HG02798 (cell line): ENCODE data around the gene ADI1.

Experiments
- ATAC-seq: cut with Tn5 transposase; IDR thresholded peaks from one replicate; pipeline ENCODE4 v1.9.1; 2021; ENCODE audit warnings: mild to moderate bottlenecking; ENCODE audit not compliant: unreplicated experiment, poor library complexity

The ADI1 gene

DNA sequence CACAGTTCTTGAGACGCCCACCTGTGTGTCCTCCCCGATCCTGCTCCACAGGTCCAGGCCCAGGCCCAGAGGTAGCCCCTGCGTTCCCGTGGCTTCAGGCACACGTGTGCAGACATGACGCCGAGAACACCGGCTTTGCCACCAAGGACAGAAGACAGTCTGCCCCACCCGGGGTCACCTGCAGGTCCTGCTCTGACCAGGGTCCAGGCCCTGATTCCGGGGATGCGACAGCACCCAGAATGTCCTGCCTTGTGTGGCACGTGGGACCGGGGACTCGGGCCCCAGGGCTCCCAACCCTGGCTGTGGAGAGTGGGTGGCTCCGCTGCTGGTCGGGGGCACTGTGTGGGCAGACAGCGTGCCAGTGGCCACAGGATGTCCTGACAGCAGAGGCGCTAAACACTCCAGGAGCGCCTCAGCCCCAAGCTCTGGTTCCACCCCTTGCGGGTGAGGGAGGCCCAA lies 36.9 kb downstream of the ADI1 start:
- ATAC-seq = no peak

DNA sequence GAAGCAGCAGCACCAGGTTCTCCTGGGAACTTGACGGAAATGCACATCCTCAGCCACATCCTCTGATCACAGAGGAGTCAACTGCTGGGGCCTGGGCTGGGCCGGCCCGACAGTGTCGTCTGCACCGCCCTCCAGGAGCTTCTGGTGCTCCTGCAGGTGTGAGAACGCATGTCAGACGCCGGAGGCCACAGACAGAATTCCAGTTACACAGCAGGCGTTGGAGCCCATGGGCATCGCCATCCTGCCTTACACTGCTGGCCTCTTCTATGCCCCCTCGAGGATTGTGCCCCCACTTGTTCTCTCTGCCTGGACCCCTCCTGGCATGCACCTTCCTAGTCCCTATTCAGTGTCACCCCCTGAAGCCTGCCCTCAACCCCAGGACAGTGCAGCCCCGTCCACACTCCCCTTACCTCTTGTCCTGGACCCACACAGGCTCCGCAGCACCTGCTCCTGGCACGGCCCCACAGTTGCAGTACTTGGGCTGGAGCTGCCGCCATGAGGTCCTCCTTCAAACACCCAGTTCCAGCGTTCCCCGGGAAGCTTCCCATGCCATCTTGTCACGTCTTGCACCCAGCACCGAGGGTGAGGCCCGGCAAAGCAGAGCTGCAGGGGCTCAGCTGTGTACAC lies 37.5 kb downstream of the ADI1 start:
- ATAC-seq = no peak

DNA sequence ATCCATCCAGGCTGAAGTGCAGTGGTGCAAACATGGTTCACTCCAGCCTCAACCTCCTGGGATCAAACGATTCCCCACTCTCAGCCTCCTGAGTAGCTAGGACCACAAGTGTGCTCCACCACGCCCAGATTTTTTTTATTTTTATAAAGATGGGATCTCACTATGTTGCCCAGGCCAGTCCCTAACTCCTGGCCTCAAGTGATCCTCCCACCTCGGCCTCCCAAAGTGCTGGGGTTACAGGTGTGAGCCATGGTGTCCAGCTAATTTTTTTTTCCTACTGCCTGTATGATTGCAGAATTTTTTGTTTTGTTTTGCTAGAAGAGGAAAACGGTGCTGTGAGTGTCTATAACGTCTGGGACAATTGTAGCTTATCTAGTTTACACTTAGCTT lies 38.3 kb downstream of the ADI1 start:
- no peak for ATAC-seq

DNA sequence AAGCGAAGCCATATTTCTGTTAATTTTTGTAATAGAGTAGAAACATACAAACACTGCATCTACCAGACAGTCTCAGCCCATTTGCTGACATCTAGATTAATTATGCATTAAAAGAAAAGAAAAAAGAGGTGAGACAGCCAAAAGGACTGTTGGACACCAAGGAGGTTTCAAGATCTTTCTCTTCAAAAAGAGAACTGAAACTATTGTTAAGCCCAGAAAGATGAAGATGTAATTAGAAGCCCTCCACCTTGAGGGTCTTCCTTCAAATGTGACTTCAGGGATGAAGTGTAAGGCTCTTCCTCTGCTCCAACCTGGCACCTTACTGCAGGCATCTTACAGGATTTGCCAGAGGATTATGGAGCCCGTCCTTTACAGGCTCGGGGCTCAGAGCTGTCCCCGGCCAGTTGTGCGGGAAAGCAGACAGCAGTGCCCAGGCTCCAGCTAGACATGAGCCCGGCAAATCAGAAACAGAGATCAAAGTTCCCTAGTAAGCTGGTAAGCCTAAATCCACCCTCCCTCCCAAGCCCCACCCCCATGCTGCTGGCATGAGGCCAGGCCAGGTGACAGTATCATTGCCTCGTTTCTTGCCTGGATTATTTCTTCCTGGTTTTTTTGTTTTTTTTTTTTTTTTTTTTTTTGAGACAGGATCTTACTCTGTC lies 38.9 kb downstream of the ADI1 start:
- ATAC-seq = no peak

DNA sequence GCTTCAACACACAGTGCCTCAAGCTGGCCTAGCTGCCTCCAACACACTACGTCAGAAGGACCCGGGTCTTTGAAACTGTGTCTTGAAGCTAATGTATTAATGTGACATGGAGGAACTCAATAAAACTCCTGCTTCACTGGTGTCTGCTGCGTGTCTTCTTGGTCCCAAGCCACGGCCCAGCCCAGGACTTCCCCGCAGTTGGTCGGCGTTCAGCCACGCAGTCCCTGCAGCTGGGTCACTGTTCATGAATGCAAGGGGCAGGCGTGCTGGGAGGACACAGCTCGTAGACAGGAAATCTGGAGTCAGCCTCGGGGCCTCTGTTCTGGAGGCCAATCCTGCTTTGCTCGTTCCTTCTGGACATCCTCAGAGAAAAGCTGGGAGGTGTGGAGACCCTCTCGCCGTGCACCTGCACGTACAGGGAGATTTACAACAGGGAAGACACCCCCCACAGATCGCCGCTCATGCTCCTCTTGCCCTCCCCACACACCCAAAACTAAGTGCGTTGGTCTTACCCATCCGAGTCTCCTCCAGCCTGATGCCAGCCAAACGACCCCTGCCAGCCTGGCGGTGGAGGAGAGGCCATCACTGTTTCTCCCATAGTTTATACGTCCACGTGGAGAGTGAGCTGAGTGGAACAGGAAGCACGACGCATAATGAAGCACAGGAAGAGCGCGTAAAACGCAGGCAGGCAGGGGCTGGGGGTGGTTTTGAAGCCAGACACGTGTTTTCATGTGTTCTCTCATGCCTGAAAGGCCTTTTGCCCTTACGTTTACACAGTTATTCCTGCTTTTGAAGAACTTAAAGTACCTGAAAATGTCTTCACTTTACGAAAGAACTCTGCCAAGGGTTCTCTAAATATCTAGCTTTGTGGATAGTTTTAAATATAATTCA lies 39.7 kb downstream of the ADI1 start:
- no peak for ATAC-seq

DNA sequence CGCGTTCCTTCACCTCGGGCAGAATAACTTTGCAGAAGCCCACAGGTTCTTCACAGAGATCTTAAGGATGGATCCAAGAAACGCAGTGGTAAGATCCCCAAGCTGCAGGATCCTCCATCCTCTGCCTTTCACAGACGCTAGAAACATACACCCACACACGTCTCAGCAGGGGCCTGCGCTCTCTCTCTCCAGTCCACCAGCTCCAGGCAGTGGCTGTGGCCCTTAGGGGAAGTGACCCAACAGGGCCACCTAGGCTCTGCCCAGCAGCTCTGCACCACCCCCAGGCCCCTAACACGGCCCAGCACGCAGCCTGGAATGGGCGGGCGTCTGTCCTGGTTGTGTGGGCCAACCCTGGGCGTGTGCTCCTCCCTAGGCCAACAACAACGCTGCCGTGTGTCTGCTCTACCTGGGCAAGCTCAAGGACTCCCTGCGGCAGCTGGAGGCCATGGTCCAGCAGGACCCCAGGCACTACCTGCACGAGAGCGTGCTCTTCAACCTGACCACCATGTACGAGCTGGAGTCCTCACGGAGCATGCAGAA lies 40.4 kb downstream of the ADI1 start:
- ATAC-seq = no peak

DNA sequence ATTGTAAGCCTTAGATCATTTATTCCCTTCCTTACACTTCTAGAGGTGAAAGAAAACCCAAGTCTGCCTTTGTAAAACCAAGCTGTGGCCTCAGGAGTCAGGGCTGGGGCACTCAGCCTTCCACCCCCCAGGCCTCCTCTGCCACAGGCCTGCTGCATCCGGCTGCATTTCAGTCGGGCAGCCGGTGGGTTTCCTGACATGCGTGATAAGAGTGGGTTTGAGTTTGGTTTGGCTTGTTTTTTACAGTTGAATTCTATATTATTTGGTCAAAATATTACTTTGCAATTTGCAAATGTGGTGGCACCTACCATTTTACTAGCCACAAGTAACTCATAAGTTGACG lies 42.4 kb downstream of the ADI1 start:
- ATAC-seq = no peak

DNA sequence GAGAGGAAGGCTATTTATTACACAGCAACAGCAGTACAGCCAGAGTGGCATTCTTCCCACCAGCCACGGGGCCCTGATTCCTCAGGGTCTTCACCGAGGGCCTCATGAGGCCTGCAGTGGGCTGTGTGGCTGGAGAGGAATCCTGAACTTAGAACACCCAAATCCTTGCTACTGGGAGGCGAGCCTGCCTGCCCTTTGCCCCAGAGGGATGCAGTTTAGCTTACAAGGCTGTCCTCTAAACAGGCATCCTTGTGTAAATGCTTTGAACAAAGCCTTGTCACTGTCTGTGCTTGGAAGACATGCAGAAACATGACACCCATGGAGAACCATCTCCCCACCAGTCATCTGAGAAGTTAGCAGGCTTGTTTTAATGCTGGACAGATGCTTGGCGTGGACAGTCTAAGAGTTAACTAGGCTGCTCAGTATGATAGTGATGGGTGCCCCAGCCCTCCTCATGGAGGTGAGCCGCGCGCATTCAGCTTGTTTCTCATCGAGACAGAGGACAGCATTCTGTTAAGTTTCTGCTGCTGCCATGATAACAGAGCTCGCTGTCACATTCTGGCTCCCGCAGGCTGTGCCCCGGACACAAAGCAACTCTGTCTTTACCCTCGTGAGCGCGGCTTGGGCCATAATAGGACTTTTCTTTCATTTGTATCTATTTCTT lies 42.9 kb downstream of the ADI1 start:
- ATAC-seq = no peak

DNA sequence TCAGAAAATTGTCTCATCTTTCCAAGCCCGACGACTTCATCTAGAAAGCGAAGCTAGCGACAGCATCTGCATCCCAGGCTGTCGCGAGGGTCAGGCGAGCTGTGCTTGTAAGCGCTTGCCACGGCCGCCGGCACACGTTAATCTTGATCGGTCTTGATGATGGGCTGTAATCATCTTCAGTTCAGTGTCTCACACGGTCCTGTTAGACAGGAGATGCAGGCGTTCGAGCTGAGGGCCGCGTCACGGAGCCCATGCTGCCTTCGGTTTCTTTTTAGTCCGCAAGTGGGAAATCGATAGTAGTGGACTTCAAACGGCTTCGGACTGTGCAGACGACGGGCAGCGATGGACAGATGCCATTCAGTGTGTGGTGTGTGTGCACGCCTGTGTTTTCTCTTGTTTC lies 43.6 kb downstream of the ADI1 start:
- ATAC-seq = no peak

DNA sequence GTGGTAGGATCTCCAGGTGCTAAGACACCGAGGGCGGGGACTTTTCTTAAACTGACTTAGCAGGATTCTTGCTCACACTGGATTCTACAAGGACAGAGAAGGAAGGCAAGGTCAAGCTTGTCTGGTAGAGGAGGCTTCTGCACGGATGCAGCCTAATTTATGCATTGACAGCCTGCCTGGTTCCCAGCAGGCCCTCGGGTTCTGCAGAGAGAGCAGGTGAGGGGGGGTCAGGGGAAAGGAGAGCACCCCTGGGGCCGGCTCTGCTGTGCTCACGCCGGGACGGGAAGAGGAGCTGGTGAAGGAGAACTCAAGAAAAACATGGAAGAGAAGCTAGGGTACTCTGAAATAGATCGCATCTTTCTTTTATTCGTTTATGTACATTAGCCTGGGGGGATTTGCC lies 46.4 kb downstream of the ADI1 start:
- ATAC-seq = no peak

DNA sequence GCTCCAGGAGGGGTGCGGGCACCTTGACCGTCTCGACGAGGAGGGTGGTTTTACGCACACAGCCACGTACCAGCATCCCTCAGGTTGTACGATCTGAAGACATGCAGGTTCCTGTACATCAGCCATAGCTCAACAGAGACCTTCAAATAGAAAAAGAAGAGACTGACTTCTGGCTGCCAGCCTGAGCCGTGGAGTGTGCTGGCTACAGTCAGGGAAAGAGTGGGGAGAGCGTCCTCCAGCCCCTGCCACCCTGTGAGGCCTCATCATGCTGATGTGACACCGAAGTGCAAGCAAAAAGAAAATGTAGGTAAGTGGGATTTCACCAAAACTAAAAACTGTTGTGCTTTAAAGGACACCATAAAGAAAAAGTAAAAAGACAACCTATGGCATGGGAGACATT lies 47.0 kb downstream of the ADI1 start:
- ATAC-seq = no peak

DNA sequence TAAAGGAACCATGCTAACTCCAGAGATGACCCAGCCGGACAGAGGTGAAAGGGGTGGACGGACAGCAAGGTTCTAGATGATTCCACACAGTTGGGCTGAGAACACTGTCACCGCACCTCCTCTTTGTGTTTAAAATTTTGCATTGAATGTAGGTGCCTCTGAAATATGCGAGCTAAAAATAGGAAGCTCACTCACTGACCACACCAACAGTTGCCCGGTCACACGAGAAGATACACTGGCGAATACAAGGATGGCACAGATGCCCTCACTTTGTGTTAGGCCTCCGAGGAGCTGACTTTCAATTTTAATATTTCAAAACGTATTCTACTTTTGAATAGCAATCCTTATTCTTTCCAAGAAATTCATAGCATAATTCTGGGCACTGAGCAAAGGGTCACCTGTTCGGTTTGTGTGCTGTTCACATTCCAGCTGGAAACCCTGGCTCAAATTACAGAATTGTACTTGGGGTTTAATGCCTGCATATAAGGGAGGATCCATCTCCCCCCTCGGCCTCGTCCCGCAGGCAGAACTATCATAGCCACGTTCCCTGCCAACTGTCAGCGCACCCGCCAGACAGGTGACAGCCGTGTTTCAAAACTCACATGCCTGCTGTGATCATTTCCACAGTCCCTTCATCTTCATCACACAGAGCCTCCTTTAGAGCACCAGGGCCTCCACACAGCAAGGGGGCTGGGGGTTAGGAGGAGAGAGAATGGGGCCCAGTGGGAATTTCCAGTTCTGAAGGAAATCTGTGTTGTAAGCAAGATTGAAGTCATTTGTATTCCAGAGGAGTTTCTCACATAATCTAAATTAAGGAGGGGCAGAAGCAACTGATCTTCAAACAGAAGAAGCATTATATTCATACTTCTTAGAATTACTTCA lies 48.2 kb downstream of the ADI1 start:
- ATAC-seq = no peak

DNA sequence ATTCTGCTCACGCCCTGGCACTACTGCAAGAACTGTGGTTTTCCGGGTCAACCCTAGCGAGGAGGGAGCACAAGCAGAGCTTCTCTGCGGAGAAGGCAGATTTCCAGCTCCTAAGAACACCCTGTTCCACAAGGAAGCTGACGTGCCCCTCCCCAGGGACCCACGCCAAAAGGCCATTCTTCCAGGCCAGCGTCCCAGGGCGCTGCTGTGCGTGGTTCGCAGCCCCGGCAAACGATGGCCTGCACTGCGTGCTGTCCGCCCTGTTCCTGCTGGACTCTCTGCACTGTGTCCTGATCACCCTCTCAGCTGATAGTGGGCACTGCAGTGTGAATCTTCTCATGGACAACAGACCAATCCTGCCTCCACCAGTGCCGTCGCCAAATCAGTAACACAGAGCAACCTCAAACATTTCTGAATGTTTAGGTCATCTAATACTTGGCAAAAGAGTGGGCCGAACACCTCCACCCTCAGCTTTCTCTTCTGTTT lies 49.1 kb downstream of the ADI1 start:
- no peak for ATAC-seq

DNA sequence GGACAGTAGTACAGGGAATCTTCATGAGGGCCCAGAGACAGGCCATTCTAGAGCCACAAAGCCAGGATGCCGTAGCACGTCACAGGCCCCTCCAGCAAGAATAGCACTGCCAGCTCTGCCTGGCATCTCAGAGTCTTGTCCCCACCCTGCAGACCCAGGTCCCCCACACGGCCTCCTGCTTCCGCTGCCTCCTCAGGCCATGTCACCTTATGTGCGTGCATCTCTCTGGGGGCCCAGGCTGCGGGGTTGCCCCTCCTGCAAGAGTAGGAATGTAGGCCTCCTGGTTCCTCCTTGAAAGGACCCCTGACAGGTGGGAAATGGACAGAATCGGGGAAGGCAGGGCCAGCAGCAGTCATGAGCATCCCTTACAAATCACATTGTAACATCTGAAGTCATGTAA lies 49.8 kb downstream of the ADI1 start:
- no peak for ATAC-seq

DNA sequence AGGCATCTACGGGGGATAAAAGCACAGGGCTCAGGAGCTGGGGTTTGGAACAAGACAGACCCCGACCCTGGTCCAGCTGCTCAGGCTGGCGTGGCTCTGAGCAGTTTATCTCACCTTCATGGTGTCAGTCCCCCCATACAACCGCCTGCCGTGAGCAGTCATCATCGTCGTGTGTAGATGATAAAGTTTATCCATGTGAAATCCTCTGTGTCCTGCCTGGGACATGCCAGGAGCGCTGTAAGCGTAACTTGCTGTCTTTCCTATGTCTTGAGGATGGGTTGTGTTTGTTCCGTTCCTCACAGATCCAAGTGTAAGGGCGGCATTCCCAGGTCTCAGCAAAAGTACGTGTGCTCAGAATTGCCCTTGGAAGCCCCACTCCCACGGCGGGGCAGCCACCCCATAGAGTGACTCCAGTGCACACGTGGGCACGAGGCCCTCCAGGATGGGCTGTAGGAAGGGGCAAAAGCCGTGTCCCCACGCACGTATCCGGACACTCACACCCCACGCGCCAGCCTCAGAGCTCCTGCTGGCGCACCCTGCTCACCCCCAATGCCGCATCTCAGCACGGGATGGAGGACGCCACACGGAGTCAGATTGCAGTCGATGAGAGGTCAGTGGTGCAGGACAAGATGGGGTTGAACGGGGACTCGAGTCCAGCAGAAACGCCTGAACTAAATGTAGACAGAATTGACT lies 50.9 kb downstream of the ADI1 start:
- no peak for ATAC-seq

DNA sequence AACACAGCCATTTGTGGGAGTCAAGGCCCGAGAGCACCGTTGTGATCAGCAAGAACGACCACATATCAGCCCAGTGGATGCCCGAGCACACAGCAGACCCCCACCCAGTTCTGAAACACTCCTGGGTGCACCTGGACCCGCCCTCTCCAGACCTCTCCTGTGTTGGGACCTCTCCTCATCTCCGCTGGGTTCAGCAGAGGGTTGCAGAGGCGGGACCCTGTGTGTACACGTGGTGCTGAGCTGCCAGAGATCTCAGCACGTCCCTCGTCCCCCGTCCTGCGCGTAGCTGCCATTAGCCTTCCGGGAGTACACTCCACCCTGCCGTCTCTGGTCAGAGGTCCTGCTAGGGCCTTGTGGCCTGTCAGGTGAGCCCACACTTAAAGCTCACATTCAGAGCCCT lies 51.7 kb downstream of the ADI1 start:
- ATAC-seq = no peak

DNA sequence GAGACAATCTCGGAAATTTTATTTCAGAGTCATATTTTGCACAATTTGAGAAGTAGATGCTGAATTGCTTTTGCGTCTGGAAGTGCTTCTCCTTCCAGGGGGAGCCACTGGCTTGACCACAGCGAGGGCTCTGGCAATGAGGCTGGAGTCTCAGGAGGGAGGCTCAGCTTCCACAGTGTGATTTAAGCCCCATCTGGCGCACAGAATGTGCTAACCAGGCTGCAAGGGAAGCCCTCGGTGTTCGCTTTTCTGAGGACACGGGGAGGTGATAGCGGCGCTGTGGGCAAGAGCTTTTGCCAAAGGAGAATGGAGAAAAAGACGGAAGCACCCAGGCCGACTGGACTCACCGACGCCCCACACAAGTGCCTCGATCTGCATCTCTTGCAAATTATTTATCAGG lies 52.4 kb downstream of the ADI1 start:
- ATAC-seq = no peak

DNA sequence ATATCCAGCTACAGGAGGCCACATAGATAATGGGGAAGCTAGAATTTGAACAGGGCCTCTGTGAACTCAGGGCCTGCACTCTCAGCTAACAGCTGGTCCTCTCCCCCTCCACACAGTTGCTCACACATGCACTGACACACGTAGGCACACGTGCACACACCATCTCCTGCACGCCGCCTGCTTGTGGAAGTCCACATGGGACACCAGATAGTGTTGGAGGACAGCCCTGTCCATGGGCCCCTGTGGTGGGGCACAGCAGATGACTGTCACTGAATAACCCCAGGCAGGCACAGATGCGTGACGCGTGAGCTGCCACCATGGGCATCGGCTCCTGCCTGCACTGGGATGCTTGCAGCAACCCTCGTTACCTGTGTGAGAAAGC lies 52.9 kb downstream of the ADI1 start:
- no peak for ATAC-seq

DNA sequence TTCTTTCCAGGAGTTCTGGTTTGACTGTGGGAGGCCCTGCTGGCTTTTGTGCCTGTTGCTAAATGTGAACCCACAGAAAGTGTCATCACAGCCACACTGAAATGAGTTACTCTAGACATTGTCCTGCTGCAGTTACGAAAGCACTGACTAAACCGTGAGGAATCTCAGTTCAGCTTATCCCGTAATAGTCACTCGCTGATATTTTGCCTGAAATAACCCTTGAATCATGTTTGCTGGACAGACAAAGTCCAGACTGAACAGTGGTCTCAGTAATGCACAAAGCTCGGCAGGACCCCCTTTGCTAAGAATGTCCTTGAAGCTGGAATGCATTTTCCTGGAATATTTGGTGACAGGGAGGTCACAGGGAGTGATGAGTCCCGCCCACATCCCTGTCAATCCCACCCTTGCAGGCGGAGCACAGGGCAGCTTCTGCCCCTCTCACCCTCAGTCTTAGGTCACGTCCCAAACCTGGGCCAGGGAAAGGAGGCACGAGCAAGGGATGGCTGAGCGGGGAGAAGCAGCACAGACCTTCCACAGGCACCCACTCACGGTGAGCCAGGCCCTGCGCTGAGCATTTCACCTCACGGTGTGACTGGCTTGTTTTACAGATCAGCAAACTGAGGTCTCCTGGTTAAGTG lies 53.4 kb downstream of the ADI1 start:
- ATAC-seq = no peak
